T-cell (primary cell): ENCODE results near the gene CA12. TPM values are rescaled to one million over a fixed set of nuclear protein-coding genes. Genes with fewer than 3 reads are reported as not detected.

Experiments
- ATAC-seq, 4 experiments: fragments of 200-7000 bp in 3 of 4; fragments of 150-1000 bp in 1 of 4; cut with Tn5 transposase; replicated peaks in 1 of 4; 1 replicate in 3 of 4; 2 replicates in 1 of 4; pipeline ENCODE4 v1.10.0; 2021; ENCODE audit warnings: moderate library complexity in 3 of 4, mild to moderate bottlenecking in 2 of 4, moderate number of reproducible peaks in 1 of 4
- CTCF ChIA-PET, 2 donors: fragments of 300-600 bp; sonication (Branson Sonifier 250); formaldehyde crosslinking; loops; one replicate each; lab custom pipeline; 2022; ENCODE audit warnings: antibody characterized with exemption in 2 of 2; lab: Charles Lee
- POLR2A ChIA-PET, 2 donors: fragments of 300-600 bp; sonication (Branson Sonifier 250); formaldehyde crosslinking; loops; one replicate each; lab custom pipeline; 2022; ENCODE audit warnings: antibody characterized with exemption in 2 of 2; lab: Charles Lee
- DNase-seq, 35 experiments: peaks; one replicate each; pipeline versions ENCODE4 v3.0.0 to v3.0.0-alpha.2; 2013 to 2023
- H3K27ac ChIP-seq: one replicate; pipeline ENCODE4 v1.5.1; 2013; ENCODE audit warnings: low read length
- H3K27me3 ChIP-seq, 2 experiments: replicated peaks in 1 of 2; 1 replicate in 1 of 2; 2 replicates in 1 of 2; pipeline versions ENCODE4 v1.6.1 to v1.7.0; 2013; ENCODE audit warnings: low read length in 1 of 2, mixed read lengths in 1 of 2; ENCODE audit not compliant: control insufficient read depth in 2 of 2, insufficient read depth in 2 of 2; ENCODE audit errors: extremely low read depth in 1 of 2
- H3K36me3 ChIP-seq, 2 donors: 1 replicate in 1 of 2; 2 replicates in 1 of 2; pipeline versions ENCODE4 v1.6.1 to v1.7.0; 2013; ENCODE audit warnings: low read length in 1 of 2; ENCODE audit not compliant: control insufficient read depth in 2 of 2, insufficient read depth in 1 of 2; ENCODE audit errors: extremely low read depth in 1 of 2
- H3K4me1 ChIP-seq, 2 experiments: 1 replicate in 1 of 2; 2 replicates in 1 of 2; pipeline versions ENCODE4 v1.6.1 to v1.7.0; 2013; ENCODE audit warnings: low read length in 2 of 2, mixed read lengths in 1 of 2; ENCODE audit not compliant: insufficient read depth in 2 of 2, control insufficient read depth in 1 of 2; ENCODE audit errors: extremely low read depth in 1 of 2
- H3K4me3 ChIP-seq, 2 donors: 1 replicate in 1 of 2; 2 replicates in 1 of 2; pipeline versions ENCODE4 v1.5.1 to v1.7.0; 2013; ENCODE audit warnings: mild to moderate bottlenecking in 2 of 2, low read length in 1 of 2, moderate library complexity in 1 of 2; ENCODE audit not compliant: control insufficient read depth in 1 of 2; ENCODE audit errors: extremely low read depth in 1 of 2
- H3K9me3 ChIP-seq: 2 replicates; pipeline ENCODE4 v1.7.0; 2013
- H3K27ac Mint-ChIP-seq, 2 donors: one replicate each; pipeline ENCODE4 v1.8.0; 2020 to 2021; ENCODE audit warnings: mild to moderate bottlenecking in 2 of 2, mixed read lengths in 2 of 2
- H3K27me3 Mint-ChIP-seq, 2 donors: one replicate each; pipeline ENCODE4 v1.8.0; 2021 to 2022; ENCODE audit warnings: mixed read lengths in 2 of 2
- H3K36me3 Mint-ChIP-seq: one replicate; pipeline ENCODE4 v1.8.0; 2021; ENCODE audit warnings: mixed read lengths
- H3K4me1 Mint-ChIP-seq, 3 donors: one replicate each; pipeline ENCODE4 v1.8.0; 2020 to 2022; ENCODE audit warnings: mixed read lengths in 3 of 3, mild to moderate bottlenecking in 1 of 3
- H3K4me3 Mint-ChIP-seq, 3 donors: one replicate each; pipeline ENCODE4 v1.8.0; 2020 to 2022; ENCODE audit warnings: mild to moderate bottlenecking in 3 of 3, mixed read lengths in 3 of 3, moderate library complexity in 3 of 3
- H3K9me3 Mint-ChIP-seq, 3 donors: one replicate each; pipeline ENCODE4 v1.8.0; 2020 to 2022; ENCODE audit warnings: mixed read lengths in 3 of 3
- WGBS: methylation state at CpG from one replicate; pipeline ENCODE4 v1.1.5; 2013; ENCODE audit warnings: missing lambda C conversion rate; ENCODE audit not compliant: insufficient coverage; 5-methylcytosine and 5-hydroxymethylcytosine counted together
- total RNA-seq, 35 experiments: library from RNA in 6 of 35; stranded (reverse) in 6 of 35; fragments of 120-200 nt in 1 of 35; gene quantifications; one replicate each; pipeline versions ENCODE4 v1.2.1 to v1.2.4 and lab custom pipeline; 2013 to 2026

The CA12 gene
- total RNA-seq, 5 donors from 2014 or later (not counting 1 experiment from before 2014, with no cell fraction given), result 0.12 to 0.51 (median 0.30) TPM; not detected in 2

DNA sequence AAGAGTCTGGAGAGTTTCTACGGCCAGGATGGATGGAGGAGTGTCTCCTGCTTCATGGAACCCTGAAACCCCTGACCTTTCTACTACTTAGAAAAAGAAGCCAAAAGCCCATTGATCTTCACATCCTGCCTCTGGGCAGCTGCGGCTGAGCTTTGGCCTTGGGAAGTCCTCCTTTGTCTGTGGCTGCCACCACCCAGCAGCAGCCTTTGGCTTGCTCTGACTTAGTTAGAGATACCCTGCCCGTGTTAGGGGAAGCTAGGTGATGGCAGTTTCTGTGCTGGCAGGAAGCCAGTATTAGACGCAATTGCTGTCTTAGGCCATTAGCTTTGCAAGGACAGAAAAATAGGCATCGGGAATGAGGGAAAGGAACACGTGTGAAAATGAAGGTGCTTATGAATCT, 85.5 kb downstream of the CA12 start:
- H3K4me1 Mint-ChIP-seq, result peaks cover 2 to 17% (median 7%) of the 10 kb centered on the region in 3 donors
- 65% methylated on average over 4 of the region's 6 CpGs for WGBS
- Histone ChIP-seq H3K4me1 (peaks cover 0 to 14% of the 10 kb centered on the region in 2 experiments), H3K36me3 (peaks cover 0 to 17% of the 10 kb centered on the region in 2 donors), H3K9me3 (no peaks in the 10 kb centered on the region), H3K27me3 (no peaks in the 10 kb centered on the region), H3K4me3 (no peak overlapping the region), H3K27ac (no peak overlapping the region)
- no peak overlapping the region for H3K27ac Mint-ChIP-seq
- DNase-seq (peak in 2 of 35 experiments; percentile 3 to 7), ATAC-seq (no peak)
- ChIA-PET CTCF (interaction anchor here in 1 of 2 donors (0.6 kb wide), 1 partner anchor 29 kb away, joined by 4 read pairs; no protein-coding TSS in a partner anchor), POLR2A (interaction anchor here in 1 of 2 donors (0.6 kb wide), 1 partner anchor 180 kb away, joined by 3 read pairs; no protein-coding TSS in a partner anchor)
- H3K4me3 Mint-ChIP-seq, result no peak overlapping the region
- H3K9me3 Mint-ChIP-seq, result no peaks in the 10 kb centered on the region
- peaks cover 63% of the 10 kb centered on the region for H3K36me3 Mint-ChIP-seq
- no peaks in the 10 kb centered on the region for H3K27me3 Mint-ChIP-seq

DNA sequence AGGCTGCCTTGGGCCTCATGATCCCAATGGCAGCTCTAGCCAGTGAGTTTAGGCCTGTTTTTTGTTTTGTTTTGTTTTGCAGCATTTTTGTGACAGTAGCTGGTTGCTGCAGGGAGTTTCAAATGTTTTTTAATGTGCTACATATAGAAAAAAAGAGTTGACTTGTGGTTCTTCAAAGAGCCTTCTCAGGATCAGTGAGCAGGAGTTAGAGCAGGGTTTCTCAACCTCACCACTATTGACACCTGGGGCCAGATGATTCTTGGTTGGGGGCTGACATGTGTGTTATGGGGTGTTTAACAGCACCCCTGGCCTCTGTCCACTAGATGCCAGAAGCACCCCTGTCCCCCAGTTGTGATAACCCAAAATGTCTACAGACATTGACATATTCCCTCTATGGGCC, 86.3 kb downstream of the CA12 start:
- Mint-ChIP-seq H3K4me3 (no peak overlapping the region), H3K36me3 (peaks cover 62% of the 10 kb centered on the region), H3K27ac (no peak overlapping the region), H3K27me3 (no peaks in the 10 kb centered on the region), H3K4me1 (peaks cover 2 to 17% (median 7%) of the 10 kb centered on the region in 3 donors), H3K9me3 (no peaks in the 10 kb centered on the region)
- H3K4me1 ChIP-seq, result peaks cover 0 to 14% of the 10 kb centered on the region in 2 experiments
- no peaks in the 10 kb centered on the region for H3K9me3 ChIP-seq
- H3K36me3 ChIP-seq, result peaks cover 0 to 21% of the 10 kb centered on the region in 2 donors
- CTCF ChIA-PET, result no interaction called here
- POLR2A ChIA-PET, result no interaction called here
- H3K4me3 ChIP-seq, result no peak overlapping the region
- ATAC-seq, result no peak
- H3K27me3 ChIP-seq, result no peaks in the 10 kb centered on the region
- no peak for DNase-seq
- no peak overlapping the region for H3K27ac ChIP-seq

DNA sequence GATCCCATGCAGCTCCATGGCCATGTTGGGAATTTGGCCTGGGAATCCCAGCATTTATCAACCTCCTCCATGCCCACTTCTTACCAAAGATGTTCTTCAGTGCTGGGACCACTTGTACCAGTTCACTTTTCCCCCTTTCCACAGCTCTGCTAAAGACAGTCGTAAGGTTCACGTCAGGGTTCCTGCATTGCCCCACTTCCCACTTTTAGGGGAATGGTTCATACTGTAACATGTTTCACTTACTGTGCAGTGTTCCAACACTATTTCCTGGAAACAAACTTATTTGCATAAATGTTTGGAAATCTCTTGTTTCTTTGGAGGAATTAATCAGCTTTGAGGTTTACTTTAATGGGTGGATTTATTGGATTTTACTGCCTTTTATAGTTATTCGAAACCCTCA, 87.3 kb downstream of the CA12 start:
- WGBS, result no CpG with 5 or more reads among the region's 3 CpGs
- ATAC-seq (no peak), DNase-seq (no peak)
- no peak overlapping the region for H3K4me3 ChIP-seq
- H3K9me3 ChIP-seq, result no peaks in the 10 kb centered on the region
- no peak overlapping the region for H3K27ac ChIP-seq
- no peaks in the 10 kb centered on the region for H3K27me3 Mint-ChIP-seq
- H3K36me3 ChIP-seq, result peaks cover 0 to 20% of the 10 kb centered on the region in 2 donors
- no peak overlapping the region for H3K27ac Mint-ChIP-seq
- H3K27me3 ChIP-seq, result no peaks in the 10 kb centered on the region
- peaks cover 2 to 17% (median 7%) of the 10 kb centered on the region in 3 donors for H3K4me1 Mint-ChIP-seq
- peaks cover 53% of the 10 kb centered on the region for H3K36me3 Mint-ChIP-seq
- no peaks in the 10 kb centered on the region for H3K9me3 Mint-ChIP-seq
- CTCF ChIA-PET, result no interaction called here
- H3K4me1 ChIP-seq, result peaks cover 0 to 14% of the 10 kb centered on the region in 2 experiments
- POLR2A ChIA-PET, result interaction anchor here (0.5 to 0.7 kb wide), 2 partner anchors 247 to 893 kb away, joined by 3 read pairs; no protein-coding TSS in a partner anchor
- no peak overlapping the region for H3K4me3 Mint-ChIP-seq

DNA sequence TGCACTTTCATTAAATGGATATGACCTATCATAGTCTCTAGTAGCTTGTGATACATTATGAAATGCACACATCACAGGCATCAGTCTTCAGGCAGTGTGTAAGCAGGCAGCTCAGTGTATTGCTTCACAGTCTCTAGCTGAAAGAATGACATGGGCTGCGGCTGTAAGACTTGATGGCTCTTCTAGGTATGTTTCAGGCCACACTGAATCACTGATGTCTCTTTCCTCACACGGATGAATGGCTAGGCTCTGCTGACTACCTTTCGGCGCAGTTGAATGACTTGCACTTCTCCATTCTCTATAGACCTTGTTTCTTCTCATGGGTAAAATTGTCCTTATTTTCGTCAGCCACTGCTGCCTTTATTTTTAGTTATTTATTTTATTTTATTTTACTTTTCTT, 88.9 kb downstream of the CA12 start:
- Mint-ChIP-seq H3K36me3 (peaks cover 47% of the 10 kb centered on the region), H3K4me1 (peaks cover 10 to 22% (median 16%) of the 10 kb centered on the region in 3 donors), H3K9me3 (no peaks in the 10 kb centered on the region), H3K27me3 (no peaks in the 10 kb centered on the region), H3K4me3 (no peak overlapping the region), H3K27ac (no peak overlapping the region)
- Histone ChIP-seq H3K4me1 (peaks cover 0 to 14% of the 10 kb centered on the region in 2 experiments), H3K27me3 (no peaks in the 10 kb centered on the region), H3K36me3 (peaks cover 0 to 14% of the 10 kb centered on the region in 2 donors), H3K27ac (no peak overlapping the region), H3K9me3 (no peaks in the 10 kb centered on the region), H3K4me3 (no peak overlapping the region)
- no peak for DNase-seq
- CTCF ChIA-PET, result interaction anchor here in 1 of 2 donors (0.6 kb wide), 1 partner anchor 110 kb away, joined by 6 read pairs; no protein-coding TSS in a partner anchor
- 83% methylated on average over 1 of the region's 5 CpGs for WGBS
- no peak for ATAC-seq
- POLR2A ChIA-PET, result no interaction called here

DNA sequence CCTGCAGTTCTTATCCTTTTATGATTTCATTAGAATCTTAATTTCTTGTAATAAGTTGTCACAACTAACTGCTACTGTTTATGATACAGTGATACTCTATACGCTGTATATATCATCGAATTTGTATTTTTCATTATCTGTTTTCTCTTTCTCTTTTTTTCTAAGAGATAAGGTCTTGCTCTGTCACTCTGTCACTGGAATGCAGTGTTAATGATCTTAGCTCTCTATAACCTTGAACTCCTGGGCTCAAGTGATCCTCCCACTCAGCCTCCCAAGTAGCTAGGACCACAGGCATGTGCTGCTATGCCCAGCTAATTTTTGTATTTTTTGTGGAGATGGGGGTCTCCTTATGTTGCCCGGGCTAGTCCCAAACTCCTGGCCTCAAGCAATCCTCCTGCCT, 89.4 kb downstream of the CA12 start:
- DNase-seq (no peak), ATAC-seq (no peak)
- H3K27me3 Mint-ChIP-seq, result no peaks in the 10 kb centered on the region
- H3K4me1 ChIP-seq, result peaks cover 0 to 14% of the 10 kb centered on the region in 2 experiments
- H3K27me3 ChIP-seq, result no peaks in the 10 kb centered on the region
- no peak overlapping the region for H3K4me3 ChIP-seq
- H3K9me3 Mint-ChIP-seq, result no peaks in the 10 kb centered on the region
- ChIA-PET CTCF (no interaction called here), POLR2A (no interaction called here)
- H3K36me3 ChIP-seq, result peaks cover 0 to 11% of the 10 kb centered on the region in 2 donors
- peaks cover 10 to 22% (median 16%) of the 10 kb centered on the region in 3 donors for H3K4me1 Mint-ChIP-seq
- H3K27ac Mint-ChIP-seq, result no peak overlapping the region
- H3K27ac ChIP-seq, result no peak overlapping the region
- no peaks in the 10 kb centered on the region for H3K9me3 ChIP-seq
- no peak overlapping the region for H3K4me3 Mint-ChIP-seq
- peaks cover 49% of the 10 kb centered on the region for H3K36me3 Mint-ChIP-seq
- WGBS, result no CpG with 5 or more reads among the region's 3 CpGs

DNA sequence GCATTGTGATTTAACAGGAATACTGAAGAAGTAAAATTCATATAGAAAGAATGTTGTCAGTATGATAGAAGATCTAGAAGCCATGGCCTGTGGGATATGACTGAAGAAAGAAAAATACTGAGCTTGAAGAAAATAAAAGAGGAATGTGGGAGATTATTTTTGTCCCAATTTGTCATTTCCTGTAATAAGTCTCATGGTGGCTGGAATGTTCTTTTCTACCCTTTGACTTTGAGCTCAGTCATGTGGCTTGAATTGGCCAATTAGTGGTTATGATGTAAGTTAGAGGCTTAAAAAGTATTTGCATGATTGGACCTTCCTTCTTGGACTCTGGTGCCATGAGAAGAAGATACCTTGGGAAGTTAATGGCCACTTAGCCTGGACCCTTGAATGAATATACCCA, 90.1 kb downstream of the CA12 start:
- peaks cover 0 to 11% of the 10 kb centered on the region in 2 donors for H3K36me3 ChIP-seq
- ATAC-seq (no peak), DNase-seq (no peak)
- no peaks in the 10 kb centered on the region for H3K9me3 Mint-ChIP-seq
- no peak overlapping the region for H3K4me3 Mint-ChIP-seq
- H3K27me3 Mint-ChIP-seq, result no peaks in the 10 kb centered on the region
- H3K27ac ChIP-seq, result no peak overlapping the region
- H3K4me3 ChIP-seq, result no peak overlapping the region
- peaks cover 53% of the 10 kb centered on the region for H3K36me3 Mint-ChIP-seq
- peaks cover 0 to 14% of the 10 kb centered on the region in 2 experiments for H3K4me1 ChIP-seq
- H3K27me3 ChIP-seq, result no peaks in the 10 kb centered on the region
- no peaks in the 10 kb centered on the region for H3K9me3 ChIP-seq
- CTCF ChIA-PET, result interaction anchor here (0.6 to 1.4 kb wide), 7 partner anchors 9 to 184 kb away, joined by 3 to 8 read pairs (median 4); no protein-coding TSS in a partner anchor
- POLR2A ChIA-PET, result interaction anchor here (0.6 kb wide), 2 partner anchors 14 to 172 kb away, joined by 3 read pairs; no protein-coding TSS in a partner anchor
- peaks cover 10 to 22% (median 16%) of the 10 kb centered on the region in 3 donors for H3K4me1 Mint-ChIP-seq
- no peak overlapping the region for H3K27ac Mint-ChIP-seq
